GM21367 (cell line): ENCODE measurements around the gene NAA30.

Experiments used
- ATAC-seq: cut with Tn5 transposase; IDR thresholded peaks from one replicate; pipeline ENCODE4 v1.9.1; 2021; ENCODE audit not compliant: unreplicated experiment

Gene NAA30

DNA sequence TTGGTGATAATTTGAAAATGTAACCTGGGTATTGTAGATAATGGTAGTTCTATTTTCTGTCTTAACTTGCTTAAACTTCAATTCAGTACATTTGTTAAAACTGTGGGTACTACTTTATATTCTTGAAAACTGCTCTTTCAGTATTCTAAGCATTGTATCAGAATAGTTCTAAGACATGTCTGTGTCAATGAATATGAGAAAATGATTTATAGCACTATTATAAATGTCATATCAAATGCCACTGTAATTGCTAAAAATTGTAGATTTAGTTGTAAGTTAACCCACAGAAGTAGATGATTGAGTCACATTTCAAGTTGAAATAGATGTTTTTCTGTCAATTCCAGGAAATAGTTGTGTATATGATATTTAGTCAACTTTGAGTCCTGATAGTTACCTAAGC is 2.4 kb downstream of the NAA30 start:
- ATAC-seq: no peak

DNA sequence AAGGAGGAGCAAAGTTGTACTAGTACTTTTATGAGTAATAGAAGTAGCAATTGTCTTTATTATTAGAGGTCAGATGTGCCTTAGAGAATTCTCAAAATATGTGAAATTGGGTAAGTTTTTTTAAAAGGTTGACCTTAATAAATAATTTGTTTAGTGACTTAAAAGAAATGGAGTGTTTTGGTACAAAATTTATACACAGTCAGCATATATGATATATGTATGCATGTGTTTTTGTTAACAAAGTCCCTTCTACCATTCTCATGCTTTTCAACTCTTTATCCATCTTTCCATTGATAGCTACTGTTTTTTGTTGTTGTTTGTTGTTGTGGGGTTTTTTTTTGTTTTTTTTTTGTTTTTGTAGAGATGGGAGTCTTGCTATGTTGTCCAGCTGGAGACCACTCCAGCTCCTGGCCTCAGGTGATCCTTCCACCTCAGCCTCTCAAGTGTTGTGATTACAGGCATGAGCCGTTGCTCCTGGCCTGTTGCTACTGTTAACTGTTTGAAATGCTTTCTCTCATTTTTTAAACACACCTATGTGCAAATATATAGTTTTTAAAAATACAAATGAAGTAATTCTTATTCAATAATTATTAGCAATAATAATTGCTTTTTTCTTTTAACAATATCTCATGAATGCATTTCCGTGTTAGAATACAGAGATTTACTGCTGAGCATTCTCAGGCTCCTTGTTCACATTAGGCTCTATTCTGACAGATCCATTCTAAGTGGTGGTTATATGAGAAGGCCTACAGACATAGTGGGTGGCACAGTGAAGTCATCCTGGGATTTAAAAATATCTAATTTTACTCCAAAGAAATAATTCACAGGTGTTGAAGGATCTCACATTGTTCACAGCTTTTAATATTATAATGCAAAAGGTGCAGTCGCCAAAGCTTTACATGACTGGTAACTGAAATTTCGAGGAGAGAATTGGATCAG is 10.4 kb downstream of the NAA30 start:
- ATAC-seq: no peak

GRCh38 chr14:57401501-57401900 is 11.1 kb downstream of the NAA30 start:
- no peak for ATAC-seq

- ATAC-seq: no peak
Measured at GRCh38 chr14:57402173-57402852, 11.9 kb downstream of the NAA30 start.

- no peak for ATAC-seq
Measured at GRCh38 chr14:57403521-57403864, 13.1 kb downstream of the NAA30 start.

DNA sequence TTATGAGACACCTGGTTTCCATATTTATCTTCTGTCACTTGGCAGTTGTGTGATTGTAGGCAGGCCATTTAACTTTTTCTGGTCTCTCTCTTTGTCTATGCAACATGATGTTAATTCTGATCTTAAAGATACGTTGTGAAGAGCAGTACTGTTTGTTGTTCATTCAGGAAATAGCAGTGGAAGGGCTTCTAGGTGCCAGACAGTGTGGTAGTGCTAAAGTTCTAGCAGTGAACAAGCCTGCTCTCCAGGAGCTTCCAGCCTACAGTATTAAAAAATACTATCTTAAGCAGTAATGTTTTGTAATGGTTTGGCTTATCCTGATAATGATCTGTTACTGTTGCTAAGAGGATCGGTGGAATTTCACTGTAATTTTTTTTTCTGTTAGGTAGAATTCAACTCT is 15.2 kb downstream of the NAA30 start:
- no peak for ATAC-seq

DNA sequence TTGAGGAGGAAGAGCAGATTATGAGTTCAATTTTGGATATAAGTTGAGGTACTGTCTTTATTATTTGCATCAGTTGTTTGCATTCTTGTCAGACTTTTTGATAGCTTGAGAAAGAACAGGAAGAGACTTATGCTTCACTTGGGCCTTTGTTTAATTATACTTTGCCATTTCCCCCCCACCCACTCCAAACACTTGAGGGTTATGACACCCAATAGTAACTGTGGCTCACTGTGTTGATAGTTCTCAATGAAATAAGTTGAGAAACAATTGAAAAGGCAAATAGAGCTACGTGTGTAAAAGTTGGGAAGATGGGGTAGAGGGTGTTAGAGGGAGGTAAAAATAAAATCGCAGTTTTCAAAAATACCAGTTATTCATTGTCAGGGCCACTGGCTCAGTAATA is 17.7 kb downstream of the NAA30 start:
- ATAC-seq: no peak

- ATAC-seq: no peak
Measured at GRCh38 chr14:57408634-57409033, 18.2 kb downstream of the NAA30 start.

GRCh38 chr14:57412341-57412740 is 22.0 kb downstream of the NAA30 start:
- ATAC-seq: no peak

DNA sequence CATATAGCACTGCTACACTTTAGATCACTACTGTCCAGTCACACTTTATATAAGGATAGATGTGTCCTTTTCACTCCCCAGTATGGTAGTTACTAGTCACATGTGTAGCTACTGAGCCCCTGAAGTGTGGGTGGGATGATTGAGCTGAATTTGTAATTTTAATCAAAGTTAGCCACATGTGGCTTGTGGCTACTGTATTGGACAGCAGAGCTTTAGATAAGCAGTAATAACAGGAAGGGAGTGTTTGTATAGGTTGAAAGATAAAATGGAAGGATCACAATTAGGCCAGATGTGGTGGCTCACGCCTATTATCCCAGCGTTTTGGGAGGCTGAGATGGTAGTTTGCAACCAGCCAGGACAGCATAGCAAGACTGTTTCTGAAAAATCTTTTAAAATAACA is 23.5 kb downstream of the NAA30 start:
- ATAC-seq: no peak

DNA sequence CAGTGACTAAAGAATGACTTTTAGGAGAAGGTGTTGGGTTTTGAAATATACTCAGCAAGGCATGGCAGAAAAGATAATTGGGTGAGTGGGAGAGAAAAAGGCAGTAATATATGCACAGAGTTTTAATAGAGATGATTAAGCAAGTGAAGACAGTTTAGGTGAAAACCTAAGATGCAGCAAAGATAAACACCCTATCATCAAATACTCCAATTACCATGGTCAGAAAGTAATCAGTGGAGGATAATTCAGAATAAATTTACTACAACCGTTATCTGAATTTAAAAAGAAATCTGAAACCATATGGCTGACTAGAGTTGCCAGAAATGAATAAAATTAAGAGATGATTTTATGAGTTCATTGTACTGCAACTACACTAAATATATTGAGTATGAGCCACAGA is 26.8 kb downstream of the NAA30 start:
- ATAC-seq: no peak

DNA sequence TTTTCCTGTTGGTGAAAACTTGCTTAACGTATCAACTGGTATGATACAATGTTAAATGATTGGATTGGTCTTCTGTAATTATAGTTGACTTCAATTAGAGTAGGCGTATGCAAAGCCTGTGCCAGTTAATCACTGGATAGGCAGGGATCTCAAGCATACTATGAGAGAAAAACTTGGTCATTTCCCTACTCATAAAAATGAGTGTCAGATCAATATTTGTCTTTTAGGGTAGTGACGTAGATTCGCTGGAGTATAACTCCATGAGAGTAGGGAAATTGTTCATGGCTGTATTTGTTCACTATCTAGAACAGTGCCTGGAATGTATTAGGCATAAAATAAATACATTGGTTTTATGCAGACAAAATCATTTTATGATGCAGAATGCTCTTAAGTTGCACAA is 28.6 kb downstream of the NAA30 start:
- ATAC-seq: no peak

DNA sequence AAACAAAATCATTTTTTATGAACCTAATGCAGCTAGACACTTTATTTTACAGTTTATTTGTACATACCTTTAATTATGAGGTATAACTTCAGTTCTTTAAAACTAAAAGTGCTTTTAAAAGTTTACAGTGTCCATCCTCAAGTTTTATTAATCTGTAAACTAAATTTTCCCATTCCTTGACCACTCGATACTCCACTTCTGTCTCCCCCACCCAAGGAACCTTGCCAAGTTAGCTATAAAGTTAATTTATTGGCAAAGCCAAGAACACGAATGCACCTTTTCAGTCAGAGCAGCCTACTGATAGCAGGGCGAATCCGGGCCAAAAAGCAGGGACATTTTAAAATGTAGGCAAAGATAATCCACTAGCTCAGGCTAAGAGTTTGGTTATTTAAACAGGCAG is 29.6 kb downstream of the NAA30 start:
- ATAC-seq: no peak

- no peak for ATAC-seq
Measured at GRCh38 chr14:57420986-57421385, 30.6 kb downstream of the NAA30 start.

GRCh38 chr14:57435923-57436322 is 45.5 kb downstream of the NAA30 start:
- no peak for ATAC-seq

DNA sequence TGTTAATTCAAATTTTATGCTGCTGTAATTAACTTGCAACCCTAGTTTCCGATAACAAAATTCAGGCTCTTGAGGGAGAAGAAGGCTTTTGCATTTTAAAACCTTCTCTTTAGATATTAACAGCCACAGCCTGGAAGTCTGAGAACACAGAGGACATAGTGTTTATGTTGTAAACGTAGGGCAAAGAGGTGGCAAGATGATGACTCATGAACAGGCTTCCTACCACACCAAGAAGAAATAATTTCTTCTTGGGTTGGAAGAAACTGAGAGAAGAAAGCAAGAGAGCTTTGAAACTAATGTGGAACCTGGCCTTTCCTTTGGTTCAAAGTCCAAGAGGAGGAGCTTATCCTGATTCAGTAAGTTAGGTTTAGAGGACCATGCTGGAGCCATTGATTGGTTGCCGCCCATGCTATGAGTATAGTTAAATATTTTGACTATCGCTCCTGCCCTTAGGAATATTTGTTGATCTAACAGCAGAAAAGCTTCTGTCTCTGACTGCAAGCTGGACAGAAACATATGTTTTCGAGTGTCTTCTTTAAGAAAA is 71.5 kb downstream of the NAA30 start:
- ATAC-seq: no peak

GRCh38 chr14:57462551-57462950 is 72.2 kb downstream of the NAA30 start:
- ATAC-seq: no peak

DNA sequence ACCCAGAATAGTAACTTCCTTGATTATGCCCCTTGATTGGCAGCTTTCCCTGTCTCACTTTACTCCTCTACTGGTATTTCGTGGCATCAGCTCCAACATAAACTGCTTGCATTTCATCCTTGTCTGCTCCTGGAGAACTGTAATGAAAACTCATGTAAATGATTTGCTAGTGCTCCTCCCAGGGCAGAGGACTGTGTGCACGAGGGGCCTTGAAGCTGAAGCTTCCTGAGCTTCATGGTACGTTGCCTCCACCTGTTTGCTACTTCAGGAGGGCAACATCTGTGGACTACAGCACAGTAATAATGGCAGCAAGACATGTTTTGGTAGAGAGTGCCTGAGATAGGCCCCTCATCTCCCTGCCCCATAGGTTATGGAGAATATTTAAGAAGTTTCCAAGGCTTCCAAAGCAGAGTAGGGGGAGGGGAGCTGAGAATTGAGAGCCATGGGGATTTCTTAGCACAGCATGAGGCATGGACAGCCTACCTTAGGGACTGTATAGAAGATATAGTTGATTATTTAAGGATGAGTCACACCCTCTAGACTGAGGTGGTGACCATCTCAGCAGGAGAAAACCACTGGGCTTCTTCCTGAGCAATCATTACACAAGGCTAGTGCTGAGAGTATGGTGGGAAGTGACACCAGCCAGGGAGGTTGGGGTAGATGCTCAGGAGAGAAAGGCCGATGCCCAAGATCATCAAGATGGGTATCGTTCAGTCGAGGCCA is 73.8 kb downstream of the NAA30 start:
- peak; percentile 78 for ATAC-seq
